Lower leg skin (tissue), 3 donors: Measurements from ENCODE around the gene FGF12.

ENCODE experiments used
- POLR2A ChIP-seq, 2 donors: fragments of 450-650 bp; IDR thresholded peaks; one replicate each; pipeline ENCODE4 v1.6.1; 2016 to 2017; ENCODE audit warnings: antibody characterized with exemption in 2 of 2, mild to moderate bottlenecking in 1 of 2, moderate library complexity in 1 of 2
- TF ChIP-seq, protein P1 (sequence below), 3 donors: fragments of 450-650 bp; IDR thresholded peaks; one replicate each; pipeline ENCODE4 v1.5.1; 2016; ENCODE audit warnings: antibody characterized with exemption in 3 of 3, mild to moderate bottlenecking in 3 of 3, moderate library complexity in 2 of 3

DNA sequence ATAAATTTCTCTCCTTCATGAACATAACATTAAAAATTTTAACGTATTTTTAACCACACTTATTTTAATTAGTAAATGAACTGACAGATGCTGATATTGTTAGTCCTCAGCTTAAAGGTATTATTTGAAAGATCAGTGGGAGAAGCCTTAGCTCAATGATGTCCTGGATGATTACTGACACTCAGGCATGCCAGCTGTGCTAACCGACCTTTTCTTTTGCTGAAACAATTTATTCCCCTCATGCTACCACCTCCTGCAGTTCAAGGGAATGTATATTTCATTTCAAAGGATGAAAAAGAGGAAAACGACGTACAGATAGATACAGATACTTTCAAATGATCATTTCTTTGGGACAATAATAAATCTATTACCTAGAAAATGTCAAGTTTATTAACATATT lies 620.8 kb downstream of the FGF12 start:
- TF ChIP-seq, protein P1, sequence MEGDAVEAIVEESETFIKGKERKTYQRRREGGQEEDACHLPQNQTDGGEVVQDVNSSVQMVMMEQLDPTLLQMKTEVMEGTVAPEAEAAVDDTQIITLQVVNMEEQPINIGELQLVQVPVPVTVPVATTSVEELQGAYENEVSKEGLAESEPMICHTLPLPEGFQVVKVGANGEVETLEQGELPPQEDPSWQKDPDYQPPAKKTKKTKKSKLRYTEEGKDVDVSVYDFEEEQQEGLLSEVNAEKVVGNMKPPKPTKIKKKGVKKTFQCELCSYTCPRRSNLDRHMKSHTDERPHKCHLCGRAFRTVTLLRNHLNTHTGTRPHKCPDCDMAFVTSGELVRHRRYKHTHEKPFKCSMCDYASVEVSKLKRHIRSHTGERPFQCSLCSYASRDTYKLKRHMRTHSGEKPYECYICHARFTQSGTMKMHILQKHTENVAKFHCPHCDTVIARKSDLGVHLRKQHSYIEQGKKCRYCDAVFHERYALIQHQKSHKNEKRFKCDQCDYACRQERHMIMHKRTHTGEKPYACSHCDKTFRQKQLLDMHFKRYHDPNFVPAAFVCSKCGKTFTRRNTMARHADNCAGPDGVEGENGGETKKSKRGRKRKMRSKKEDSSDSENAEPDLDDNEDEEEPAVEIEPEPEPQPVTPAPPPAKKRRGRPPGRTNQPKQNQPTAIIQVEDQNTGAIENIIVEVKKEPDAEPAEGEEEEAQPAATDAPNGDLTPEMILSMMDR (IDR thresholded peaks at IDR 0.05) = no peak
- no peak for TF ChIP-seq POLR2A (IDR thresholded peaks at IDR 0.05)
